C4-2B (cell line): ENCODE data around the gene RNF10.

Source experiments
- ZFX ChIP-seq: fragments of 450-650 bp; IDR thresholded peaks from 2 replicates; pipeline ENCODE4 v1.6.1; 2017
- TF ChIP-seq, protein P1 (sequence below): fragments of 450-650 bp; conservative IDR thresholded peaks from 2 replicates; pipeline ENCODE4 v1.5.1; 2017; ENCODE audit warnings: mild to moderate bottlenecking

DNA sequence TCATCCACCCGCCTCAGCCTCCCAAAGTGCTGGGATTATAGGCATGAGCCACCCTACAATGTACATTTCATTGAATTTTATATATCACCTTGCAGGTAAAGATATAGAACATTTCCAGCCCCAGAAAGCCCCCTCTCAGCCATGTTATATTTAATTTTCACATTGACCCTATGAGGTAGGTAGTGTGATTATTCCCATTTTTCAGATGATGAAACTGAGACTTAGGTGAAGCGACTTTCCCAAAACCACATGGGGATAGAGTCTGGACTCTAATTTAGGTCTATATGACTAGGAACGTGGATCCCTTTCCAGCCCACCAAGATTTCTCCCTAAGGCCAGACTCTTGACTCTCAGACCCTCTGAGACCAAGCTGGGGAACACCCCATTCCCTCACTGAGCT is 62.7 kb downstream of the RNF10 start:
- TF ChIP-seq, protein P1, sequence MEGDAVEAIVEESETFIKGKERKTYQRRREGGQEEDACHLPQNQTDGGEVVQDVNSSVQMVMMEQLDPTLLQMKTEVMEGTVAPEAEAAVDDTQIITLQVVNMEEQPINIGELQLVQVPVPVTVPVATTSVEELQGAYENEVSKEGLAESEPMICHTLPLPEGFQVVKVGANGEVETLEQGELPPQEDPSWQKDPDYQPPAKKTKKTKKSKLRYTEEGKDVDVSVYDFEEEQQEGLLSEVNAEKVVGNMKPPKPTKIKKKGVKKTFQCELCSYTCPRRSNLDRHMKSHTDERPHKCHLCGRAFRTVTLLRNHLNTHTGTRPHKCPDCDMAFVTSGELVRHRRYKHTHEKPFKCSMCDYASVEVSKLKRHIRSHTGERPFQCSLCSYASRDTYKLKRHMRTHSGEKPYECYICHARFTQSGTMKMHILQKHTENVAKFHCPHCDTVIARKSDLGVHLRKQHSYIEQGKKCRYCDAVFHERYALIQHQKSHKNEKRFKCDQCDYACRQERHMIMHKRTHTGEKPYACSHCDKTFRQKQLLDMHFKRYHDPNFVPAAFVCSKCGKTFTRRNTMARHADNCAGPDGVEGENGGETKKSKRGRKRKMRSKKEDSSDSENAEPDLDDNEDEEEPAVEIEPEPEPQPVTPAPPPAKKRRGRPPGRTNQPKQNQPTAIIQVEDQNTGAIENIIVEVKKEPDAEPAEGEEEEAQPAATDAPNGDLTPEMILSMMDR: no peak
- no peak for TF ChIP-seq ZFX
